Hematopoietic multipotent progenitor cell treated with erythropoietin and hydrocortisone succinate and interleukin-3 and kit ligand, for 17 days (in vitro differentiated cells): ENCODE data around the gene PRODH.
"Not testable (repeated sequence)": the region's sequence is repeated elsewhere in the genome, so short reads cannot be mapped to it uniquely, and the experiment has no call there.

ENCODE experiments used
- DNase-seq: peaks from one replicate; pipeline ENCODE4 v3.0.0-alpha.2; 2015; ENCODE audit warnings: low spot score

Gene PRODH

DNA sequence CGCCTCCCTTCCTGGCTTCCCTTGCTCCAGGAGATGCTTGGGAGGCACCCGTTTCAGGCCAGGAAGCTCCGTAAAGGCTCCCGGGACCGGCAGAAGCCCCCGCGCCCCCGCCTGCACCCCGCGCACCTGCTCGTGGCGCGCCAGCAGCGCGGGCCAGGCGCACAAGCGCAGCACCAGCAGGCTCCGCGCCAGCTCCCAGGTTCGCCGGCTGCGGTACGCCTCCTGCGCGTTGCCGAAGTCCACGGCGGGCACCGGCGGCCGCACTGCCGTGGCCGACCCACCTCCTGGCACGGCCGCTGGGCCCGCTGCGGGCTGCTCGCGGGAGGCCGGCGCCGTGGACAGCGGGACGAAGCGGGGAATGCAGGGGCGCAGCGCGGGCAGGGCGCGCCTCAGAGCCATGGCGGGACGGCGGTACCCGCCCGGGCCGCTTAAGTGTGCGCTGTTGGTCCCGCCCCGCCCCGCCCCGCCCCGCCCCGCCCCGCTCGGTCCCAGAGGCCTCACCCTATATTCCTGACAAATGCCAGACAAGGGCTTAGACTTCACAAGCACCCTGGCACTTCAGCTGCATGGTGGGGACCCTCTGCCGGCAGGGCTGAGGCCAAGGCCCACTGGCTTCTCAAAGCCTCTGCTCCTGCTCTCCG lies at the start of gene PRODH:
Gene PRODH, minus strand, starts transcription at position 405 of the 641 bp plus-strand sequence. Its CDS starts 6 bp downstream, at position 399.
- no peak for DNase-seq

DNA sequence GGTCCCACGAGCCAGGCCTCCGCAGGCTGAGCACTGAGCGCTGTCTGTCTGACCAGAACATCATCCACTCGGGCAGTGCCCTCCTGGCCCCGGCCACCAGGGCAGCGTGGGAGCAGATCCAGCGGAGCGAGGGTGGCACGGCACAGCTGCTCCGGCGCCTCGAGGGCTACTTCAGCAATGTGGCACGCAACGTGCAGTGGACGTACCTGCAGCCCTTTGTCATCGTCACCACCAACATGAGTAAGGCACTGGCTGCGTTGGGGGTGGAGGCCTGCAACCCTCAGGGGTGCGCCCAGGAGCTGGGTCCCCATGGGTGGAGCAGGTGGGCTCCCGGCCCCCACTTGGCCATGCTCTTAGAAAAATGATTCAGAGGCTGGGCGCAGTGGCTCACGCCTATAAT lies 49.7 kb upstream of the PRODH start:
- DNase-seq: no peak

GRCh38 chr22:18984564-18984963 lies 48.5 kb upstream of the PRODH start:
- no peak for DNase-seq

DNA sequence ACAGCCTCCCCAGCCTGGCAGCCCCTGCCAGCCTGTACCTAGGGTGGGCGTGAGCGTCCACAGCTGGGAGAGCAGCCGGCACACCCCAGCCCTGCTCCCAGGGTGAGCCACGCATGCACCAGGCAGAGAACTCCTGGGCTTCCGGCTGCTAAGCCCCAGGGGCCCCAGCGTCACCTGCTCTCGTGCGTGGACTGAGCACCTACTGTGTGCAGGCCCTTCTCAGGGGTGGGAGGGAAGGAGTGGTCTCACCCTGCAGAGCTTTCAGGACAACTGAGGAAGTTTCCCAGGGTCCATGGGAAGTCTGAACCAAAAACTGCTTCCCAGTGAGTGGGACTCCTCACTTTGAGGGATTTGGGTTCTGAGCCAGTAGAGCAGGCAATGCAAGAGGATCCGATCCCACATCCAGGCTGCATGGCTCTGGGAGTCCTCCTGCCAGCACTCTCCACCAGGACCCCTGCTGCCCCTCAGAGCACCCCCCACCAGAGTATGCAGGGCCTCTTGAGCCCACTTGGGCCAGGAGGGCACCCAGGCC lies 47.1 kb upstream of the PRODH start:
- no peak for DNase-seq

DNA sequence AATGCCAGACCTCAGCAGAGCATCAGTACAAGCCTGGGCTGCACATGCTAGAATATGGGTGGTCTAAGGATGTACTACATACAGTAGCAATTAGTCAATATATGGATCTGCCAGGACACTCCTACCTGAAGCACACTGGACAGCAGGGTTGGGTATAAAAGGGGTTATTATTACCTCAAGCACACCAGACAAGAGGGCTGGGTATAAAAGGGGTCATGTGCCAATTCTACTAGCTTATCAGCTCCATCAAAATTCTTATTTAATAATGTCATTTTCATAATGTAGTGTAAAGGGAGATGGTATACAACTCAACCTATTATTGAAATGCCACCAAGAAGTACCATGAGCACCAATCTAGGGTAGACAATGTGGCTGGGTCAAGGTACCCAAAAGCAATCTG lies 44.7 kb upstream of the PRODH start:
- no peak for DNase-seq

GRCh38 chr22:18979957-18980356 lies 43.9 kb upstream of the PRODH start:
- no peak for DNase-seq

DNA sequence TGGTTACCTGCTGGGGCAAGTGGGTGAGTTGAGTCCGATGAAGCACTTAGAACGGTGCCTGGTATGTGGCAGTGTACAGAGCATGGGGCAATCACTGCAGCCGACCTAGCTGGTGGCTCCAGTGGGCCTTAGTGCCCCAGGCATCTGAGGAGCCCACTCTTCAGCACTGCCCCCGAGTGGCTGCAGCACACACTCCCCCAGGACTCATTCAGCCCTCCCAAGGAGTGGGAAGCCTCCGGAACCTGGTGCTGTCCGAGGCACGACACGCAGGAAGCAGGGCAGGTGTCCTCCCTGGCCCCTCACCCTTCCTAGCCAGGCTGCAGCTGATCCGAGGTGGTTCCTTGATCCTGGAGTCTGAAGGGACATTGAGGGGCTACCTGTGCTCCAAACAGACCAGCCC lies 42.4 kb upstream of the PRODH start:
- DNase-seq: no peak

DNA sequence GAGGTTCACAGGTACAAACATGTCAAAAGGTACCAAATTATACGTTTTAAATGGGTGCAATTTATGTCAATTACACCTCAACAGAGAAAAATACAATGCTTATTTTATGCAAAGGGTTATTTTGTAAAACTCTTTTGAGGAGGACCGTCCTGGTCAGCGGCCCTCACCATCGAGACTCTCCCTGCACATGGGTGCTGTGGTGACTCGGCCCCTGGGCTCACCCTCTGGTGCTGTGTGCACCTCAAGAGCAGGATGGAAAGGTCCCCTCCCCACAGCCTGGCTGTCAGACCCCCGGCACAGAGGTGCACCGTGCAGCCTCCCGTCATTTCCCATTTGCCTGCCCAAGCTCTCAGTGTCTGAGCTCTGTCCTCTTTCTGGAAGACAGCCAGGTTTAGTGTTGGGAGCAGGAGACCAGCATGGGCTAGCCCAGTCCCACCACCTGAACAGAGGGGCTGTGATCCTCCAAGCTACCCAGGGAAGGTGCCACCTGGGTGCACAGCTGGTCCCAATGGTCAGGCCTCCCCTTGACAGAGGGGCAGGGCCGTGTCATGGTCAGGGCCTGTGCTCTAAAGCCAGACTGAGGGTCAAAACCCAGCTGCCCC lies 41.8 kb upstream of the PRODH start:
- DNase-seq: no peak

GRCh38 chr22:18976197-18976751 lies 40.2 kb upstream of the PRODH start:
- DNase-seq: no peak

DNA sequence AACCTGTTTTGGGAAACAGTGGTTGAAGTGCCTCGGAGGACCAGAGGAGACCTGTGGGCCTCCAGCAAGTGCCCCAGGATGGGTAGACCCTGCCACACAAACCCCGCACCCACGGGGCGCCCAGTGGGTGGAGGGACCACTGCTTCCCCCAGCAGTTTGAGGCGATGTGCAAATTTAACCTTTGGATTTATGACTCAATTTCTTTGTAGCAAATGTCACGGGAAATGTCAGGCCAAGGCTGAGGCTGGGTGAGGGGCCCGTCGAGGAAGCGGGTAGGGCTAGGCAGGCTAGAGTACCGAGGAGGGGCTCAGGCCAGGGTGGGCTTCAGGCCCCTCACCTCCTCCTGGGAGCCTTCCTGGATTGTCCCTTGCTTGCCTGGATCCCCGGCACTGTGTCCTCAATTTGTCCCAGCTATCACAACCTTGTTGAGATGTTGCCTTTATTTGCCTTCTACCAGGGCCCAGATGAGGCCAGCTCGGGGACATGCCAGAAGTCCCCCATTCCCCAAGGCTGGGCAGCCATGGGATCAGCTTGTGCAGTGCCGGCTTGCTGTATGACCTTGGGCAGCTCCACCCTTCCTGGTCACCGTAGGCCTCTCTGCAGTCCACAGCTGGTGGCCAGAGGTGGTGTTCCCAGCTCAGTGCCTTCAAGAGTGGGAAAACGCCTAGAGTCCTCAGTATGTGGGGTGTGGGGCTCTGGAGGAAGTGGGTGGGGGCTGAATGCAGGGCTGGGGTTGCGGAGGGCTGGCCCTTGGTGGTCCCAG lies 39.5 kb upstream of the PRODH start:
- DNase-seq: no peak

GRCh38 chr22:18974477-18975180 lies 38.5 kb upstream of the PRODH start:
- no peak for DNase-seq

DNA sequence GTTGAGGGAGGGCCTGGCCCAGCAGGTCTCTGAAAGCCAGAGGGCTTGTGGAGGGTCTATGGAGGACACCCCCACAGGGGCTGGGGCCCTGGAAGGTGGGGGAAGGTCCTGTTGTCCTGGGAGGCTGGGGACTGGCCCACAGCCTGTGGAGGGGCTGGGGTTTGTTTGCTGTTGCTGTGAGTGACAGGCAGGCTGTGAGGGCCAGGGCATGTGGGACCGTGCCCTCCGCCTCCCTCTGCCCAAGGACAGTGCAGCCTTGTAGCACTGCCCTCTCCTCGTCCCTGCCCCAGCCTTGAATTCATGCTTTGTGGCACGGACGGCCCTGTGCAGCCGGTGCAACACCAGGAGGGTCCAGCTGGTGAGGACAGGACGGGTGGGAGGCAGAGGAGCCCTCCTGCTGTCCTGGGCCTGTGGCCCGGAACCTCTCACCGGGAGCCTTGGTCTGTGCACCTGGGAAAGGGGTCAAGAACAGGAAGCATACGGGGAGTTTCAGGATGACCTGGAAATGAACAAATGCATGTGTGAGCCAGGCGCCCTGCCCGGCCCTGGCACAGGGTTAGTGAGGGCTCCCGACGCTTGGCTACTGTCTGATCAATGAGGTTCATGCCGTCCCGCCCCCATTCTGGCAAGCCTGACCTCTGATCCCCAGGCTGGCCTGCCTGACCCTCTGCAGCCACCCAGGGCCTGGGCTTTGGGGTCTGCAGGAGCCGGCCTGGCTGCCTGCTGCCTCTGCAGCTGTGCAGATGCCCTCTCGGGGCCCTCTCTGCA lies 37.4 kb upstream of the PRODH start:
- DNase-seq: no peak

GRCh38 chr22:18972591-18972990 lies 36.5 kb upstream of the PRODH start:
- not testable (repeated sequence) for DNase-seq

DNA sequence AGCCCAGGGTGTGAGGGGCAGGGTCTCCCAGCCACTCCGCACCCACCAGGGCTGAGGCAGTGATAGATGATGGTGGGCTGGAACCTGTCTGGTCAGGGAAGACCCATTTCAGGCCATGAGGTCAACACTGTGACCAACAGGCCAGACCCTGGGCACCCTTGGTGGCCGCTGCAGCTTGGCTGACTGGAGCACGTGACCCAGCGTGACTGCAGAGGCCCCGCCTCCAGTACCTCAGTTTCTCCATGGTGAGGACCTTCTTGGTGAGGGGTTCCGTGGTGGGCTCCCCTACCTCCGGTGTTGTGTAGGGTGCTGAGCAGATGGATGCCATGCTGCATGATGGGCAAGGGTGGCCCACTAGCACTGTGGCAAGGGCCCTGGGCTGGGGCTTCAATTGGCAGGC lies 35.9 kb upstream of the PRODH start:
- not testable (repeated sequence) for DNase-seq

DNA sequence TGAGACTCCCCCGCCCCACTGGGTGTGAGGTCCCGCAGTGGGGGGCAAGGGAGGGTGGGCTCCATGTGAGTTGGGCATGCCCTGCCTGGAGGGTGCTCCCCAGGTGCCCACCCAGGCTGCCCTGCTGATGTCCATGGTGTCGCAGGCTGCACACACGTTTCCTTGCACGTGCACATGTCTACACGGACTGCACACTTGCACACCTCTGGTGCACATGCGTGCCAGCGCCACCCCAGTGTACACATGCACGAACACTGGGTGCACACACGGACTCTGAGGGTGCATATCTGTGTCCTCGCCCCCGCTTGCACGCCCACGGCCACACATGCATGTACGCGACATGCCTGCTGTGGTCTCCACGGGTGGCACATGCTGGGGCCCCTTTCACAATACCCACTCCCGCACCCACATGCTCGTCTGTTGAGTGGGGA lies 35.2 kb upstream of the PRODH start:
- no peak for DNase-seq

DNA sequence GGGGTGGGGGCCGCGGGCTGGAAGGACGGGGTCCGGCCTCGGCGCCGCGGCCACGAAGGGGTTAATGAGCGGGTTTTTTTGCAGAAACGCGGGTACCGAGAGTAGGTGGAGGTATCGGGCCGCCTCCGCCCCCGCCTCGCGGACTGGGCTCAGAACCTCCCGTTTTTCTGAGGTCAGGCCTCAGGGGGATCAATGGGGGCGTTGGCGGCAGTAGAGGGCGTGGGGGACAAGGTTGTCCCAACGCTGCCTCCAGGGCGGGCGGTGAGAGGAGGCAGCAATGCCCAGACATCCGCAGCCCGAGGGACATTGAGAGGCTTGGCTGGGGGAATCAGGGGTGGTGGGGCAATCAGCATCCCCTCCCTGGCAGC lies 34.8 kb upstream of the PRODH start:
- DNase-seq: no peak

GRCh38 chr22:18970176-18970947 lies 34.3 kb upstream of the PRODH start:
- no peak for DNase-seq

GRCh38 chr22:18969158-18969942 lies 33.3 kb upstream of the PRODH start:
- not testable (repeated sequence) for DNase-seq

DNA sequence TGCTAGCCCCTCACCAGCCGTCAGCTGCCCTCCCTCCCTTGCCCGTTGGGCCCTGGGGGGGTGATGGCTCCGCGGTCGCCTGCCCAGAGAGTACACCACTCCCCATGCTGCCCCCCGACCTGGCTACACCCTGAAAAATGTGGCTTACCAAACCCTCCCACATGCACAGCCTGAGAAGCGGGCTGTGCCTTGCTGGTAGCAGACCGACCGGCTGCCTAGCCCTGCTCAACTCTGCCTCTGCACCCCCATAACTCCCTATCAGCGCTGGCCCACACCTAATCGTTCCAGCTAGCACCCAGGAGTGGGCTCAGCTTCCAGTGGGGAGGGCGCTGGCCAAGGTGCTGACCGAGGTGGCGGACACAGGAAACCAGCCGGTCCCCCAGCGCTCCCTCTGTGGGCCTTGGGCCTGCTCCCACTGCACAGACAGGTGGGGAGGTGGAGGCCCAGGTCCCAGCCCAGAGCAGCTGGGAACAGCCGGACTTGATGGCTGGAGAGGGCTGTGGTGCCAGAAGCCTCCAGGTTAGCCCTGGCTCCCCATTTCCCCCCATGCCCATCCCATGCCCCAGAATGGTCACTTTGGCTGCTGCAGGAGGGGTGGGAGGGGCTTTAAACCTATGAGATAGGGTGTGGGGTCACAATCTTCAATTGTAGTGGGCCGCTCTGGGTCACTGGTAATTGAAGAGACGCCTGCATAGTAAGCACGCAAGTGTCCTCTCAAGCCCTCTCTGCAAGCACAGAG lies 32.1 kb upstream of the PRODH start:
- no peak for DNase-seq
